ENCODE results near the gene CADPS.

Gene CADPS

GRCh38 chr3:62624185-62624584, 251.0 kb downstream of the CADPS start:
- no peak for DNase-seq

- peak; percentile 32 for DNase-seq
Observed at GRCh38 chr3:62622553-62623174, 252.6 kb downstream of the CADPS start.

GRCh38 chr3:62621925-62622324, 253.3 kb downstream of the CADPS start:
- DNase-seq, result no peak

GRCh38 chr3:62621176-62621575, 254.0 kb downstream of the CADPS start:
- no peak for DNase-seq

GRCh38 chr3:62615258-62615849, 259.9 kb downstream of the CADPS start:
- DNase-seq, result no peak

GRCh38 chr3:62614527-62614926, 260.7 kb downstream of the CADPS start:
- no peak for DNase-seq

- DNase-seq, result no peak
Observed at GRCh38 chr3:62611541-62612240, 263.5 kb downstream of the CADPS start.

- DNase-seq, result no peak
Observed at GRCh38 chr3:62607287-62608029, 267.8 kb downstream of the CADPS start.

- no peak for DNase-seq
Observed at GRCh38 chr3:62605413-62606068, 269.7 kb downstream of the CADPS start.

- DNase-seq, result no peak
Observed at GRCh38 chr3:62604751-62605351, 270.4 kb downstream of the CADPS start.

- DNase-seq, result no peak
Observed at GRCh38 chr3:62604298-62604697, 270.9 kb downstream of the CADPS start.

GRCh38 chr3:62602987-62603386, 272.2 kb downstream of the CADPS start:
- no peak for DNase-seq

- no peak for DNase-seq
Observed at GRCh38 chr3:62602129-62602770, 273.0 kb downstream of the CADPS start.

GRCh38 chr3:62601238-62602070, 273.8 kb downstream of the CADPS start:
- DNase-seq, result no peak

GRCh38 chr3:62600033-62600432, 275.2 kb downstream of the CADPS start:
- DNase-seq, result no peak

- DNase-seq, result no peak
Observed at GRCh38 chr3:62597491-62597890, 277.7 kb downstream of the CADPS start.

- no peak for DNase-seq
Observed at GRCh38 chr3:62592408-62592807, 282.8 kb downstream of the CADPS start.

GRCh38 chr3:62589078-62589477, 286.1 kb downstream of the CADPS start:
- no peak for DNase-seq

GRCh38 chr3:62587579-62588031, 287.6 kb downstream of the CADPS start:
- no peak for DNase-seq

- DNase-seq, result no peak
Observed at GRCh38 chr3:62587169-62587568, 288.0 kb downstream of the CADPS start.

- DNase-seq, result no peak
Observed at GRCh38 chr3:62586356-62586755, 288.9 kb downstream of the CADPS start.

All from DMS153 (cell line).